Brain microvascular endothelial cell (primary cell): Measurements from ENCODE around the gene STEEP1.
A peak's percentile ranks its signal among the peaks of the same experiment; 100 is the strongest.

Source experiments
- DNase-seq: peaks from one replicate; pipeline ENCODE4 v3.0.0-alpha.2; 2020
- H3K27ac ChIP-seq: fragments of 250-450 bp; sonication (Bioruptor Pico); 2 replicates; pipeline ENCODE4 v1.5.1; 2020; ENCODE audit warnings: mild to moderate bottlenecking, moderate library complexity
- H3K27me3 ChIP-seq: fragments of 250-450 bp; sonication (Bioruptor Pico); replicated peaks from 2 replicates; pipeline ENCODE4 v1.5.1; 2020; ENCODE audit warnings: mild to moderate bottlenecking
- H3K36me3 ChIP-seq: fragments of 250-450 bp; sonication (Bioruptor Pico); replicated peaks from 2 replicates; pipeline ENCODE4 v1.5.1; 2020; ENCODE audit warnings: mild to moderate bottlenecking
- H3K4me3 ChIP-seq: 2 replicates; pipeline ENCODE4 v1.5.1; 2011; ENCODE audit warnings: low read depth, mild to moderate bottlenecking, control low read depth, low read length, moderate library complexity
- in situ Hi-C: cut with HindIII; loops from 2 replicates; pipeline ENCODE4 v1.10.0; 2017; ENCODE audit warnings: low sequenced_read_pairs, low pct_ligation_motif_present
- TF ChIP-seq, protein P1 (sequence below): IDR thresholded peaks from 2 replicates; pipeline ENCODE4 v1.5.1; 2011; ENCODE audit warnings: low read depth, mild to moderate bottlenecking, moderate library complexity, low read length, control low read depth, inconsistent platforms; ENCODE audit errors: missing control alignments

Gene STEEP1

DNA sequence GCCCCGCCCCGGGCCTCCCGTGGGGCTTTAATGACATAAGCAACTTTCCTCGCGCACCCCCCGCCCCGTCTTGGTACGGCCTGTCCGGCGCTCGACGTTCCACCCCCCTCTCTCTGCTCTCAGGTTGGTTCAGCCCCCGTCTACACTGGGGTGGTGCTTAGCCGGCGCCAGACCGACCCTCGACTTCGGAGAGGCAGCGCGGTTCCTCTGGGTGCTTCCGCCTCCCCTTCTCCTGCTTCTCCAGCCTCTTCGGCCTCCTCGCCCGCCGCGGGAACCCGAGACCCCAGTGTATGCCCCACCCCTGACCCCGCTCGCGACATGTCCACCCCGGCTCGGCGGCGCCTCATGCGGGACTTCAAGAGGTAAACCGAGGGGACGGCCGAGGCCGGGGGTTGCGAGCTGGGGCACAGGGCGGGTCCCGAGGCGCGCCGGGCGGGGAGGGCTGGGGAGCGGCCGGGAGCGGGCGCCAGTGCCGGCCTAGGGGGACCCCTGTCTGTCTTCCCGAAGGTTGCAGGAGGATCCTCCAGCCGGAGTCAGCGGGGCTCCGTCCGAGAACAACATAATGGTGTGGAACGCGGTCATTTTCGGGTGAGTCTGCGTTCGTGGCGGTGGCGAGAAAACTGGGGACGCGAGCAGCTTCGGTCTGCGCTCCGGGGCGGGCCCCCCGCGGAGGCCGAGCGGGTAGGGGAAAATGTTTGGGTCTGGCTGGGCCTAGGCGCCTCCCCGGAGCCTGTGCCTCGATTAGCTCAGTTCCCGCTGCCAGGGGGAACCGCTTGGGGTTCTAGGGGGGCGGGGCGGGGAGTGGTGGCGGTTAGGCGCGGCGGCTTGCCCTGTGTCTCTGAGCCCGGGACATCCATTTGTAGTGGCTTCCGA lies 9.4 kb upstream of the STEEP1 start, which contains the start of gene UBE2A:
Gene UBE2A, plus strand, starts transcription at position 170 of the 873 bp plus-strand sequence. Its CDS starts 149 bp downstream, at position 319.
- H3K36me3 ChIP-seq: no peaks in the 10 kb centered on the region
- in situ Hi-C loops: no loop called here
- peak within 1 kb of the TSS; percentile 72 for H3K4me3 ChIP-seq
- TF ChIP-seq, protein P1, sequence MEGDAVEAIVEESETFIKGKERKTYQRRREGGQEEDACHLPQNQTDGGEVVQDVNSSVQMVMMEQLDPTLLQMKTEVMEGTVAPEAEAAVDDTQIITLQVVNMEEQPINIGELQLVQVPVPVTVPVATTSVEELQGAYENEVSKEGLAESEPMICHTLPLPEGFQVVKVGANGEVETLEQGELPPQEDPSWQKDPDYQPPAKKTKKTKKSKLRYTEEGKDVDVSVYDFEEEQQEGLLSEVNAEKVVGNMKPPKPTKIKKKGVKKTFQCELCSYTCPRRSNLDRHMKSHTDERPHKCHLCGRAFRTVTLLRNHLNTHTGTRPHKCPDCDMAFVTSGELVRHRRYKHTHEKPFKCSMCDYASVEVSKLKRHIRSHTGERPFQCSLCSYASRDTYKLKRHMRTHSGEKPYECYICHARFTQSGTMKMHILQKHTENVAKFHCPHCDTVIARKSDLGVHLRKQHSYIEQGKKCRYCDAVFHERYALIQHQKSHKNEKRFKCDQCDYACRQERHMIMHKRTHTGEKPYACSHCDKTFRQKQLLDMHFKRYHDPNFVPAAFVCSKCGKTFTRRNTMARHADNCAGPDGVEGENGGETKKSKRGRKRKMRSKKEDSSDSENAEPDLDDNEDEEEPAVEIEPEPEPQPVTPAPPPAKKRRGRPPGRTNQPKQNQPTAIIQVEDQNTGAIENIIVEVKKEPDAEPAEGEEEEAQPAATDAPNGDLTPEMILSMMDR: peak; percentile 49
- DNase-seq: peak; percentile 82
- peak within 1 kb of the TSS; percentile 83 for H3K27ac ChIP-seq
- no peaks in the 10 kb centered on the region for H3K27me3 ChIP-seq

DNA sequence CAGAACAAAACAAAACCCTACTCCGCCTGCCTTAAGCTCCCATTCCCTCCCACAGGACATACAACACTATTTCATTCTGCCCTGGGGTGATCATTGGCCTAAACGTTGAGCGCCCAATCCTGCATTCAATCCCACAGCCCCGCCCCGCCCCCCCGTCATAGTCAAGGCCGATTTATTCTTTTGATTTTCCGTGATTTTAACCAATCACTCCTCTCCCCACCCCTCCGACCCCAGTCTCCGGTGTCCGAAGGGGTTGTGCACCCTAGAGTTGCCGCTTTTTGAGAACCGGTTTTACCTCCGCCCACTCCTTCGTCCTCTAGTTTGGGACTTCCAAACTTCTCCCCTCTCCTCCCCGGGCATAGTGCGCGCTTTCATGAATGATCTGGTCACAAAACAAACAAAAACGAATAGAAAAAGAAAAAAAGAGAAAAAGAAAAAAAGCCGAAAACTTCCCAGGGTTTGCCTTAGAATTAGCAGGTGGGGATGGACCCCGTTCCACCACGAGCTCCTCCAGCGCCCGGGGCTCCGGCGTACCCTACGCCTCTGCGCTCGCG lies 8.7 kb upstream of the STEEP1 start:
- Histone ChIP-seq H3K27me3 (no peaks in the 10 kb centered on the region), H3K36me3 (no peaks in the 10 kb centered on the region), H3K4me3 (peak overlapping the region; percentile 72), H3K27ac (peak overlapping the region; percentile 83)
- in situ Hi-C loops: no loop called here
- peak; percentile 35 for DNase-seq
- TF ChIP-seq, protein P1: no peak

DNA sequence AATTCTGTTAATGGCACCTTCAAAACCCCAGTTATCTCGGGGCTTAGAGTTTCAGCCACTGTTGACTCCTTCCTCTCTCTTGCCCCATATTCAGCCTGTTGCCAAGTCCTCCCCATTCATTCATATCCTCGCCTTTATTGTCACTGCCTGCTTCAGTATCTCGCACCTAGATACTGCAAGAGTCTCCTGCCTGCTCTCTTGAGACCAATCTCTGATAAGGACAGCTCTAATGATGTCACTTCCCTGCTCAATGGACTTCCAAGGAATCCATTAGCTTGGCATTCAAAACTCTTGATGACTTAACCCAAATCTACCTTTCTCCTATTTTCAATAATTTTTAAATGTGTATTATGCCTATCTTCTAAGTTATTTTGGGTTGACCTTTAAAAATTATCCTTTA lies 8.0 kb upstream of the STEEP1 start:
- TF ChIP-seq, protein P1: no peak
- H3K27ac ChIP-seq: no peak overlapping the region
- in situ Hi-C loops: no loop called here

DNA sequence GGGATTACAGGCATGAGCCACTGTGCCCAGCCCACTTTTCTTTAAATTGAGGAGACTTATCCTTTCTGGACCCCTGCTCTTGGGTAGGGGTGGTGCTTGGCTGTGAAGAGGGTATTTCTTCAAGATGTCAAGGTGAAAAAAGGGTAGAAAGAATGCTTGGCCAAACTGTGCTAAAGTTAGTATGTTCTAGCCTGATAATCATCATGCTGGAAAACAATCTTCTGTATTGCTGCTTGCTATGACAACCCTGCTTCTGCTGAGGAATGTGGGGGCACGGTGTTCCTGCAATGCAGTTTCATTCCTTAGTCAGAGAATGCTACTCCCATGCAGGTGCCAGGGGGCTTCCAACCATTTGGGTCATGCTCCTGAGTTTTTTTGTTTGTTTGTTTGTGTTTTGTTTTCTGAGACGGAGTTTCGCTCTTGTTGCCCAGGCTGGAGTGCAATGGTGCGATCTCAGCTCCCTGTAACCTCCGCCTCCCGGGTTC lies 5.2 kb upstream of the STEEP1 start:
- in situ Hi-C loops: no loop called here
- H3K4me3 ChIP-seq: no peak overlapping the region

More for the DNA sequence above, 8.0 kb upstream of the STEEP1 start:
- no peak overlapping the region for H3K4me3 ChIP-seq
- no peaks in the 10 kb centered on the region for H3K27me3 ChIP-seq
- DNase-seq: no peak
- no peaks in the 10 kb centered on the region for H3K36me3 ChIP-seq

DNA sequence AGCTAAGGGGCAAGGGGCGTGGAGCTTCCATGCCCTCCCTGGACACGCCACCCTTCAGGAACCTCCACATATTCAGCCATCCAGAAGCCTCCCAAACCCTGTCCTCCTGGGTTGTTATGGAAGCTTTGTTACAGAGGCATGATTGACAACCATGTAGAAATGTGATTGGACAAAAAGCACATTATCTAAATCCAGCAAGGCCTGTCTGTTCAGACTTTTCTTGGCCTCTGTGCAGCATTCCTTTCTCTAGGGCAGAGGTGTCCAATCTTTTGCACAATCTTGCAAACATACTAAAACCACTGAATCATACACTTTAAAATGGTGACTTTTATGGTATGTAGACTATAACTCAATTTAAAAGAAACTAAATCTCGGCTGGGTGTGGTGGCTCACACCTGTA lies 12.7 kb downstream of the STEEP1 start:
- in situ Hi-C loops: no loop called here
- H3K27me3 ChIP-seq: no peaks in the 10 kb centered on the region
- no peak overlapping the region for H3K27ac ChIP-seq
- H3K4me3 ChIP-seq: no peak overlapping the region
- TF ChIP-seq, protein P1: no peak
- no peaks in the 10 kb centered on the region for H3K36me3 ChIP-seq
- DNase-seq: peak; percentile 18

More for the DNA sequence above, 5.2 kb upstream of the STEEP1 start:
- Histone ChIP-seq H3K27ac (no peak overlapping the region), H3K27me3 (no peaks in the 10 kb centered on the region), H3K36me3 (no peaks in the 10 kb centered on the region)
- TF ChIP-seq, protein P1: no peak
- no peak for DNase-seq
